Fibroblast of mammary gland (primary cell): ENCODE data around the gene EFNB1.

Experiments
- DNase-seq: peaks from one replicate; pipeline ENCODE4 v3.0.0-alpha.2; 2010; ENCODE audit warnings: low read depth
- H3K4me3 ChIP-seq: 2 replicates; pipeline ENCODE4 v1.5.1; 2011; ENCODE audit warnings: low read depth, mild to moderate bottlenecking, low read length, moderate library complexity; ENCODE audit not compliant: control insufficient read depth
- CTCF ChIP-seq: conservative IDR thresholded peaks from 2 replicates; pipeline ENCODE4 v1.5.1; 2011; ENCODE audit warnings: low read depth, low read length, inconsistent platforms; ENCODE audit not compliant: control insufficient read depth, insufficient read depth

EFNB1 gene

GRCh38 chrX:68823413-68824151 is 5.2 kb upstream of the EFNB1 start:
- TF ChIP-seq CTCF: no peak

GRCh38 chrX:68824152-68824433 is 4.7 kb upstream of the EFNB1 start:
- no peak overlapping the region for H3K4me3 ChIP-seq
- no peak for TF ChIP-seq CTCF
- DNase-seq: no peak

More at GRCh38 chrX:68823413-68824151, 5.2 kb upstream of the EFNB1 start:
- no peak for DNase-seq
- H3K4me3 ChIP-seq: no peak overlapping the region

GRCh38 chrX:68824565-68825125 is 4.2 kb upstream of the EFNB1 start:
- DNase-seq: no peak
- no peak overlapping the region for H3K4me3 ChIP-seq

GRCh38 chrX:68826113-68826980 is 2.5 kb upstream of the EFNB1 start:
- H3K4me3 ChIP-seq: no peak overlapping the region
- peak; percentile 35 for DNase-seq
- no peak for TF ChIP-seq CTCF

More at GRCh38 chrX:68824565-68825125, 4.2 kb upstream of the EFNB1 start:
- TF ChIP-seq CTCF: no peak

GRCh38 chrX:68827256-68827655 is 1.6 kb upstream of the EFNB1 start:
- no peak overlapping the region for H3K4me3 ChIP-seq
- no peak for TF ChIP-seq CTCF
- DNase-seq: no peak

GRCh38 chrX:68827848-68828624 is 785 bp upstream of the EFNB1 start:
- peak overlapping the region; percentile 22 for H3K4me3 ChIP-seq
- peak; percentile 86 for TF ChIP-seq CTCF
- DNase-seq: peak; percentile 79
